Measurements from ENCODE around the gene PIM1.

- TF ChIP-seq, protein P1, sequence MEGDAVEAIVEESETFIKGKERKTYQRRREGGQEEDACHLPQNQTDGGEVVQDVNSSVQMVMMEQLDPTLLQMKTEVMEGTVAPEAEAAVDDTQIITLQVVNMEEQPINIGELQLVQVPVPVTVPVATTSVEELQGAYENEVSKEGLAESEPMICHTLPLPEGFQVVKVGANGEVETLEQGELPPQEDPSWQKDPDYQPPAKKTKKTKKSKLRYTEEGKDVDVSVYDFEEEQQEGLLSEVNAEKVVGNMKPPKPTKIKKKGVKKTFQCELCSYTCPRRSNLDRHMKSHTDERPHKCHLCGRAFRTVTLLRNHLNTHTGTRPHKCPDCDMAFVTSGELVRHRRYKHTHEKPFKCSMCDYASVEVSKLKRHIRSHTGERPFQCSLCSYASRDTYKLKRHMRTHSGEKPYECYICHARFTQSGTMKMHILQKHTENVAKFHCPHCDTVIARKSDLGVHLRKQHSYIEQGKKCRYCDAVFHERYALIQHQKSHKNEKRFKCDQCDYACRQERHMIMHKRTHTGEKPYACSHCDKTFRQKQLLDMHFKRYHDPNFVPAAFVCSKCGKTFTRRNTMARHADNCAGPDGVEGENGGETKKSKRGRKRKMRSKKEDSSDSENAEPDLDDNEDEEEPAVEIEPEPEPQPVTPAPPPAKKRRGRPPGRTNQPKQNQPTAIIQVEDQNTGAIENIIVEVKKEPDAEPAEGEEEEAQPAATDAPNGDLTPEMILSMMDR (IDR thresholded peaks at IDR 0.05 in 8 of 11, conservative IDR thresholded peaks at IDR 0.05 in 3 of 11): no peak
- peak in 2 of 3 donors; percentile 12 to 47 for TF ChIP-seq POLR2AphosphoS5 (IDR thresholded peaks at IDR 0.05)
These were observed 14.3 kb upstream of the PIM1 start for GRCh38 chr6:37155394-37156312.
